CD4-positive, alpha-beta T cell treated with Interleukin-17A for 1 hour (primary cell): ENCODE measurements around the gene SLX9.

Source experiments
- DNase-seq: peaks from one replicate; pipeline ENCODE4 v3.0.0-alpha.2; 2020

SLX9 gene

DNA sequence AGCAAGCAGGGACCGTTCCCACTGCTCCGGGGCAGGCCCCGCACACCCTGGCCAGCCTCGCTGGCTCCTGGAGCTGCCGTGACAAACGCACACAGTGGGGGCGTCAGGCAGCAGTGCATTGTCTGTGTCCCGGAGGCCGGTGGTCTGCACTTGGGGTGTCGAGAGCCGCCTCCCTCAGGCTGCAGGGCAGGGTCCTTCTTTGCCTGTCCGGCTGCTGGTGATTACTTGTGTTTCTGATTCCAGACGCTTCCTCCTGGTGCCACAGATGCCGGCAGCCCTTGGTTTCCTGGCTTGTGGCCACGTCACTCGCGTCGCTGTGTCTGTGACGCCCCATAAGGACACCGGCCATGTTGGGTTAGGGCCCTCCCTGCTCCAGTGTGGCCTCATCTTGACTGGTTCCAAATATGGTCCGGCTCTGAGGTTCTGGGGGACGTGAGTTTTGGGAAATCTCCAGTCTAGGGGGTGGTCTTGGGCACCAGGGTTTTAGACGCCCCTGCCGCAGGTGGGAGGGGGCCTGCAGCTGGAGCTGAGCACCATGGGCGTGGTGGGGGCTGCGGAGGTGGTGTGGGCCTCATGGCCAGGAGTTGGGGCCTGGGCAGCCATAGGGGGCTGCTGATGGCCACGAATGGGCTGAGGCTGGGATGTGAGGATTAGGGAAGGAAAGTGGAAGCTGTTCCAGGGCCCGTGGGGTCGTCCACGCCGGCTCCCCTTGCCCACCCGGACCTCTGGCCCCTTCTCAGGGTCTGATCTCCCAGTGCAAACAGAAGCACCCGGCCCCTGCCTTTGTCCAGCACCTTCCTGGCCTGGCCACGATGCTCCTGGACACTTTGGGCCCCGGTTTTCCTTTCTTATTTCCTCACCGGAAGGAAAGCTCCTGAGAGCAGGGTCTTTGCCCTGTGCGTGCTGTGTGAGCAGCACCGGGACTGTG, 41.0 kb downstream of the SLX9 start:
- DNase-seq: no peak

DNA sequence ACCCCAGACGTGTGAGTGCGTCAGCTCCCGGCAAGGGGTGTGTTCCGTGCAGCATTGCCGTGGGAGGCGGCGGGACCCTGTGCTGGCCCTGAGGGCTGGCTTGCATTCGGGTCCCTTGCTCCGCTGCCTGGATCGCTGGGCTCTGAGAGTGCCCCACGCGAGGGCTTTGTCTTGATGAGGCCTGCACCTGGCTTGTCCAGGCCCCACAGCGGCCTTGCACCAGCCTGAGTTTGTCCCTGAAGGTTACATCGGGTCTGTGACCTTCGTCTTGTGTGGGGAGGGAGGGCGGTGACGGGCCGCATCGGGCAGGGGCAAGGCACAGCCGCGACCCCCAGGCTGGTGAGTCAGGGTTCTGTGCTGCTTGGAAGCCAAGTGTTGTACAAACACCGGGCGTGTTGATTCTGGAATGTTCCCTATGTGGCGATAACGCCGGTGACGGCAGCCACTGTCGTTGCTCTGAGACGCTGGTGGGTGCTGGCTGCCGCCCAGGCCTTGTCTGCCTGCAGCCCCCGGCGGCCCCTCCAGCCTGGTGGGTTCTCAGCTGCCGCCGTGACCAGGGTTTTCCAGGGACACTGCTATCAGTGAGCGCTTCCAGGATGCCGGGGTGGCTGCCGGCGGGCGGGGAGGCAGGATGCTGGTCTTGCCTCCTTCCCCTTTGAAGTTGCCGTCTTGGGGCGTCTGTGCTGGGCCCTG, 42.9 kb downstream of the SLX9 start:
- DNase-seq: no peak

GRCh38 chr21:44983421-44984206, 43.8 kb downstream of the SLX9 start:
- no peak for DNase-seq

- DNase-seq: no peak
Measured at GRCh38 chr21:44984428-44984791, 44.6 kb downstream of the SLX9 start.

DNA sequence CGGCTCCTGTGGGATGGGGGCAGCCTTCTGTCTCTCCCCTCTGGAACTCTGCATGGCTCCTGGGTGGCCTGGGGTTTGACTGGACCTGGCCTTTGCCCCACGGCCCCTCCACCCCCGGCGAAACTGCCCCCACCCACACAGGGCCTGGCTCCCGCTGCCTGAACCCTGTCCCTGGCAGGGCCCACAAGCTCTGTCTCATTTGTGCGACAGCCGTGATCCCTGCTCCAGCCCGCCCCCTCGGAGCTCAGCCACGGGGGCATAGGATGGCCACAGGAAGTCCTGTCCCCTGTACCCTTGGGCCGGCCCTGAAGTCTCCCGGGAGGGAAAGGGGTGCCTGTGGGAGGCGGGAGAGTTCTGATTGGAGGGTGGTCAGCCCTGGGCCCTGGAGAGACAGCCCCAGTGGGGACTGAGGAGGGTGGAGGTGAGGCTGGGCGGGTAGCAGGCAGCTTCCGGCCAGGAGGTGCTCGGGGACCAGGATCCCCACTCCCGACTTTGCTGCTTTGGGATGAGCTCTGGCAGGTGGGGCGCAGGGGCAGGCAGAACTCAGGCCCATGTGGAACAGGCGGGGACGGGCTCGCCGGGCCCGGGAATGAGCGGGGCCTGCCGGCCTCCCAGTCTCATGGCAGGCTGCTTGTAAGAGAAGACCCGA, 45.1 kb downstream of the SLX9 start:
- no peak for DNase-seq

DNA sequence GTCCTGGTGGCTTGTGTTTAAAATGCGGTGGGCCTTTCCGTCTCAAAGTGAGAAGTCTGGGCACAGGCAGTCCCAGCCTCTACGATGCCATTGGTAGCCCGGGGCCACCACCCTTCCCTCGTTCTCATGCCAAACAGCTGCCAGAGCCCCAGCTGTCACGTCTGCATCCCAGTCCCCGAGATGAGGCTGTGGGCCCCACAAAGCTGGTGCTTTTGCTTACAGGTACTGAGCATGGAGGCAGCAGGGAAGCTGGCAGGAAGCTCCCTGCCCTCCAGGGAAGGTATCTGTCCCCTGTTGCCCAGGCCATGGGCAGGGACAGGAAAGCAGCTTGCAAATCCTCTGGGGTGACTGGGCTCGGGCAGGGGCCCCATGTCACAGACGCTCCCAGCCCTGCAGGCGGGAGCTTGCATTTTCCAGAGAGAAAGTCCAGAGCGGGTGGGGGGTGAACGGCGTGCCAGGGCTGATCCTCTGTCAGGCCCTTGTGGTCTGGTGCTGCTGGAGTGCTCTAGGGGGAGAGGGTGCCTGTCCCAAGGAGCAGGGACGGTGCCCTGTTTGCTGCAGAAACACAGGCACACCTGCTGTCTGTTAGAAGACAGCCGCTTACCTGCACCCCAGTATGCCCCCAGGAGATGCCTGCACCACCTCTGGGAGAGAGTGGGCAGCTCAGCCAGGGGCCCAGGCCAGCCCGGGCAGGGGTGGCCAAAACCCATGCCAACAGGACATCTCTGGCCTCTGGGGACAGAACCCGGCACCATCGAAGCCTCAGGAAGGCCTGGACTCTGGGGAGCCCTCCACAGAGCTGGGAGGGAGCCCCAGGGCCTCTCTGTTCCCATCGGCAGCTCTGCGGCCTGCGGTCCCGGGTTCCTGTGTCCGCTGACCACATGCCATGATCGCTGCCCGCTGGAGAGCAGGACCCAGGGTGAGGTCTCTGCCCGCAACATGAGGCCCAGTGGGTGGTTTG, 45.9 kb downstream of the SLX9 start:
- no peak for DNase-seq

DNA sequence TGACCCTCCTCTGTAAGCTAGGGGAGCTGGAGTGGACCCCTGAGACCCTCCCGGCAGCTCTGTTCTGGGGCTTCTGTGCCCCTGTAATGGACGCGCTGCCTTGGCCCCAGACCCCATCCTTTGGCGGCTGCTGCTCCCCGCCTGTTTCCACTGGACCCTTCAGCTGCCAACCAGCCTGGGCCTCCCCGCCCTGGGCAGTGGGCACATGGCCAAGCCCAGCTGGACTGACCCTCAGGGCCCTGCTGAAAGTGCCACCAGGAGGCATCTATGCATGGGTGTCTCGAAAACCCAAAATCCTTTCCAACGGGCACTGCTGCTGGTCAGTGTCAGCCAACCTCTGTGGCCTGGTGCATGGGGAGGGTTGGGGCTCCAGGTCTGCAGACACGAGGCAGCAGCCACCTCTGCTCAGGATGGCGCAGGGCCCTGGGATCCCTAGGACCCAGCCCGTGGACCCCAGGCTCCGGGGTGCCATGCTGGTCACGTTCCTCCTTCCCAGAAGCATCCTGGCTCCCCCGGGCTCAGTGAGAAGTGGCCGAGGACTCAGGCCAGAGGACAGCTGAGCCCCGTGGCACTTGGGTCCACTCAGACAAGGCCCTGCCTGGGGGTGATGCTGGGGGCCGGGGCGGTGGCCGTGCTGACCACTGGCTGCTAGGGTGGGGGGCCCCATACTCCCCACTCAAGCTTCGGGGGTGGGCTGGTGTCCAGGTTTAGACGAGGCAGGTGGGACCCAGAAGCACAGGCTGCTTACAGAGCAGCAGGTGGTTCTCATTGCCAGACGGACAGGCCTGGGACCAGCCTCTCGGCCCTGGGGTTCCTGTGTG, 46.9 kb downstream of the SLX9 start:
- DNase-seq: no peak

DNA sequence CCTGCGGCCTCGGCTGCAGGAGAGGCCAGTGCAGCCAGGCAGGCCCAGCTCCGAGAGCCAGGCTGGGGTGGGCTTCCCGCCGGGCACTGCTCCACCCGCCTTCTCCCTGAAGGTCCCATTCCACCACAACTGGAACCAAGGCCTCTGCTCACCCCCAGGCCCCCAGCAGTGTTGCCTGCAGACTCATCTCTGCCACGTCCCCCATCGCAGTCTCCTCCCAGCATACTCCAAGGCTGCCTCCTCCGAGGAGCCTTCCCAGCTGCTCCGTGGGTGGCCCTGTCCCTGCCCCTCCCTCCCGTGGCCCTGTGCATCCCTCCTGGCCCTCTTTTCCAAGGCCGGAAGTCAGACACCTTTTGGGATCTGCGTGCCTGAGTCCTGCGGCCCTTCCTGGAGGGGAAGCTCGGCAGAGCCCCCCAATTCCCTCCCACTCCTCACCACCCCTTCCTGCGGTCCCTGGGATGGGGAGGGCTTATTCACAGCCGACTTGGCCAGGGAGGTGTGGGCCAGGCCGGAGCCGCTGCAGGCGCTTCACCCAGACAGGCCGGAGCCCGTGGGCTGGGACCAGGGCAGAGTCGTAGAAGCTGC, 47.6 kb downstream of the SLX9 start:
- no peak for DNase-seq

GRCh38 chr21:44987886-44988606, 48.2 kb downstream of the SLX9 start:
- DNase-seq: no peak

DNA sequence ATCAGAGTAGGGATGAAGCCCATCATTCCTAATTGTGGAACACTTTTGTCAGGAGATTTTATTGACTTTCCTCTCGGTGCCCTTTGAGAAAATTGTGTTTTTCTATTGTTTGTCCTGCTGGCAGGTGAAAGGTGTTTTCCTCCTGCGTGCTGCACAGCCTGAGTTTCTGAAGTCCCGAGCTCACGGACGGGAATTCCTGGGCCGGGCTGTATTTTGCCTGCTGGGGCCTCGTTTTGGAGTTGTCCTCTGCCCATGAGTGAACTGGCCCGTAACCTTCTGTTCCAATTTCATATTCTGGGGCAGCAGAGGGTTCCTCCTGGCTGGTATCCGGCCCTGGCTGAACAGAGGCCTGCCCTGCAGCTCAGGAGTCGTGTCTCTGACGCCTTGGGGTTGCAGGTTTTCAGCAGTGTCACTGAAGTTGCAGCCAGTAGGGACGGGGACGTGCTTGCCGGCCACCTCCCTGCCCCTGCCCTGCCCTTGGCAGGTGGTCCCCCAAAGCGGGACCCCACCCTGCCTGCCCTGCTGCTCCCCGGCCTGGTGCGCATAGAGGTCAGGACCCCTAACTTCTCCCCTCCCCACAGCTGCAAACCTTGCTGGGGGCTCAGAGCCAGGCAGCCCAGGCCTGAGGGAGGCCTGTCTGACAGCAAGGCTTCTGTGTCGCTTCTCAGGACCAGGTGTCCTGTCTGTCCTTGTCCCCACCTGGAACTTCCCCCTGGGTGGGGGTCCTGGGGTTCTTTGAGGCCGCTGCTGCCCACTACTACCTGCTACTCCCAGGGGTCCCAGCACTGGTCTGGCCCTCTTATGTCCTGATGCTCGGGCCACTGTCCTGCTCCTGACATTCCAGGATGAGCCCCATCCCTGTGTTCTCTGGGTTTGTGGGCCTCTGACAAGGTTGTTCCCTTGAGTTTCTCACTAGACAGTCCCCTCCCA, 49.0 kb downstream of the SLX9 start:
- DNase-seq: no peak

DNA sequence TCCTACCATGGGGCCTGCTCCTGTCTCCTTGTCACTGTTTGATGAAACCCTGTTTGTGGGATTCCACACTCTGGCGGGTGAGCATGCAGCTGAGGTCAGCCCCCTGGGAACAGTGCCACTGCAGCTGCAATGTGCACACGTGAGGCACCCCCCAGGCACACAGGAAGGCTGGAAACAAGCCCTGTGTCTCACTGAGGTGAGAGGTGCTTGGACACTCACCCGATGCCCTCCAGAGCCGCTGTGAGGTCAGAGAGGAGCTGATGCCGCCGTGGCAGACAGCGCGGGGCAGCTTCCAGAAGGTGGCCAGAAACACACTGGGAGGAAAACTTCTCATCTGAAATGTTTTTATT, 49.7 kb downstream of the SLX9 start:
- no peak for DNase-seq

DNA sequence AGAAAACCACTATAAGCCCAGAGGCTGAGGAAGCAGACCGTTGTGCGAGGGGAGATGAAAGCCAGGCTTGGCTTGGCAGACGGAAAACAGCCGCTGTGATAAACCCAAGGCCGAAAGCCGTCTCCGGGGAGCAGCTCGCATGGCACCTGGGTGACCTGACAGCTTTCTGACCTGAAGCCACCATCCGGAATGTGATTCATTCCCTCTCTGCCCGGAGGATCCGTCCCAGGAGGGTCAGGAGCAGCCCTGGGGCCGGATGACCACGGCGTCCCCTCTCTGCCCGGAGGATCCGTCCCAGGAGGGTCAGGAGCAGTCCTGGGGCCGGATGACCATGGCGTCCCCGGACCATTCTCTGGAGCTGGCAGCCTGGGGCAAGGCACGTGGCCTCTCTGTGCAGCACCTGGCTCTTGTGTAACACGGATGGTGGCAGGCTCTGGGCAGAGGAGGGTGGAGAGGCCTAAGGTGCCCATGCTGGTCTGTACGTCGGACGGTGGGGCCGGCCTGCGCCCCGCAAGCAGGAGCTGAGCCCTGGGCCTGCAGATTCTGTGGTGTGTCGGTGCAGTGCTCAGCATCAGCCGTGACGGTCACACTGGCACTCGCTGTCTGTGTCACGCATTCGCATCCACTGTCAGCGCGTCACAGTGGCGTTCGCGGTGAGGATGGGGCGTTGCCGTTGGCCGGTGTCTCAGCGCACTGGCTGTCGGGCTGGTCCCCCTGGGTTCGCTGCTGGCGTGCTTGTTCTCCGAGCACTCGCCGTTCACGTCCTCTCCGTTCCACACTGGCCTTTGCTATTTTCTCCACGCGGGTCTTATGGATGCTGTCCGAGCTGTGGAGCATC, 50.3 kb downstream of the SLX9 start:
- no peak for DNase-seq

GRCh38 chr21:44990921-44991320, 51.1 kb downstream of the SLX9 start:
- no peak for DNase-seq

GRCh38 chr21:44991538-44992483, 52.0 kb downstream of the SLX9 start:
- no peak for DNase-seq

- no peak for DNase-seq
Measured at GRCh38 chr21:44992608-44993031, 52.8 kb downstream of the SLX9 start.

GRCh38 chr21:44993321-44994046, 53.7 kb downstream of the SLX9 start:
- no peak for DNase-seq
